Astrocyte (in vitro differentiated cells and primary cell): ENCODE data around the gene CLDN4. TPM values are rescaled to one million over a fixed set of nuclear protein-coding genes. Genes with fewer than 3 reads are reported as not detected.

Experiments
- DNase-seq: peaks from one replicate; pipeline ENCODE4 v3.0.0-alpha.2; 2010; ENCODE audit warnings: low read depth
- FAIRE-seq: peaks from 2 replicates; lab custom pipeline; 2011; peaks lifted over from hg19 to GRCh38; lab: Jason Lieb, UNC
- H2AFZ ChIP-seq: 2 replicates; pipeline ENCODE4 v1.6.0; 2012; ENCODE audit warnings: low read depth, low read length, inconsistent platforms
- H3K27ac ChIP-seq: 2 replicates; pipeline ENCODE4 v1.5.1; 2011; ENCODE audit warnings: low read depth, low read length, inconsistent platforms
- H3K27me3 ChIP-seq: 2 replicates; pipeline ENCODE4 v1.6.0; 2011; ENCODE audit warnings: low read length, inconsistent platforms; ENCODE audit not compliant: insufficient read depth
- H3K36me3 ChIP-seq: 2 replicates; pipeline ENCODE4 v1.5.1; 2011; ENCODE audit warnings: low read length, inconsistent platforms; ENCODE audit not compliant: insufficient read depth
- H3K4me1 ChIP-seq: 2 replicates; pipeline ENCODE4 v1.5.1; 2011; ENCODE audit warnings: low read length, inconsistent platforms; ENCODE audit not compliant: insufficient read depth
- H3K4me2 ChIP-seq: 2 replicates; pipeline ENCODE4 v1.6.0; 2012; ENCODE audit warnings: low read length, inconsistent platforms
- H3K4me3 ChIP-seq: 2 replicates; pipeline ENCODE4 v1.5.1; 2011; ENCODE audit warnings: low read depth, mild to moderate bottlenecking, low read length, inconsistent platforms; ENCODE audit not compliant: insufficient read depth
- H3K79me2 ChIP-seq: 2 replicates; pipeline ENCODE4 v1.6.0; 2012; ENCODE audit warnings: mild to moderate bottlenecking, low read length, inconsistent platforms; ENCODE audit not compliant: insufficient read depth
- H3K9ac ChIP-seq: 2 replicates; pipeline ENCODE4 v1.6.0; 2012; ENCODE audit warnings: mild to moderate bottlenecking, low read length, inconsistent platforms
- H3K9me3 ChIP-seq: 2 replicates; pipeline ENCODE4 v1.5.1; 2012; ENCODE audit warnings: low read depth, mild to moderate bottlenecking, low read length, inconsistent platforms; ENCODE audit not compliant: insufficient read depth
- H4K20me1 ChIP-seq: 2 replicates; pipeline ENCODE4 v1.6.0; 2012; ENCODE audit warnings: low read length, inconsistent platforms; ENCODE audit not compliant: insufficient read depth
- H3K27ac Mint-ChIP-seq: one replicate; pipeline ENCODE4 v1.8.0; 2021; ENCODE audit warnings: mild to moderate bottlenecking, mixed read lengths; ENCODE audit not compliant: unreplicated experiment
- H3K27me3 Mint-ChIP-seq: one replicate; pipeline ENCODE4 v1.8.0; 2021; ENCODE audit warnings: low read depth, mixed read lengths; ENCODE audit not compliant: unreplicated experiment
- H3K36me3 Mint-ChIP-seq: one replicate; pipeline ENCODE4 v1.8.0; 2021; ENCODE audit warnings: low read depth, mixed read lengths; ENCODE audit not compliant: unreplicated experiment
- H3K4me1 Mint-ChIP-seq: one replicate; pipeline ENCODE4 v1.8.0; 2021; ENCODE audit warnings: low read depth, mixed read lengths; ENCODE audit not compliant: unreplicated experiment
- H3K4me3 Mint-ChIP-seq: one replicate; pipeline ENCODE4 v1.8.0; 2021; ENCODE audit warnings: mild to moderate bottlenecking, moderate library complexity, mixed read lengths; ENCODE audit not compliant: unreplicated experiment
- H3K9me3 Mint-ChIP-seq: one replicate; pipeline ENCODE4 v1.8.0; 2021; ENCODE audit warnings: mild to moderate bottlenecking, mixed read lengths; ENCODE audit not compliant: unreplicated experiment
- EZH2 ChIP-seq: IDR thresholded peaks from 2 replicates; pipeline ENCODE4 v1.6.1; 2012; ENCODE audit warnings: mild to moderate bottlenecking, low read length, inconsistent platforms; ENCODE audit not compliant: insufficient read depth
- total RNA-seq: library from RNA; stranded (reverse); gene quantifications from 2 replicates; pipeline ENCODE4 v1.2.1, GENCODE V29; 2021
- TF ChIP-seq, protein P1 (sequence below): IDR thresholded peaks from 2 replicates; pipeline ENCODE4 v1.5.1; 2011; ENCODE audit warnings: low read depth, mild to moderate bottlenecking, inconsistent platforms, low read length, moderate library complexity; ENCODE audit not compliant: insufficient read depth

The CLDN4 gene
- total RNA-seq, 1 donor from 2014 or later = 32.5 TPM

DNA sequence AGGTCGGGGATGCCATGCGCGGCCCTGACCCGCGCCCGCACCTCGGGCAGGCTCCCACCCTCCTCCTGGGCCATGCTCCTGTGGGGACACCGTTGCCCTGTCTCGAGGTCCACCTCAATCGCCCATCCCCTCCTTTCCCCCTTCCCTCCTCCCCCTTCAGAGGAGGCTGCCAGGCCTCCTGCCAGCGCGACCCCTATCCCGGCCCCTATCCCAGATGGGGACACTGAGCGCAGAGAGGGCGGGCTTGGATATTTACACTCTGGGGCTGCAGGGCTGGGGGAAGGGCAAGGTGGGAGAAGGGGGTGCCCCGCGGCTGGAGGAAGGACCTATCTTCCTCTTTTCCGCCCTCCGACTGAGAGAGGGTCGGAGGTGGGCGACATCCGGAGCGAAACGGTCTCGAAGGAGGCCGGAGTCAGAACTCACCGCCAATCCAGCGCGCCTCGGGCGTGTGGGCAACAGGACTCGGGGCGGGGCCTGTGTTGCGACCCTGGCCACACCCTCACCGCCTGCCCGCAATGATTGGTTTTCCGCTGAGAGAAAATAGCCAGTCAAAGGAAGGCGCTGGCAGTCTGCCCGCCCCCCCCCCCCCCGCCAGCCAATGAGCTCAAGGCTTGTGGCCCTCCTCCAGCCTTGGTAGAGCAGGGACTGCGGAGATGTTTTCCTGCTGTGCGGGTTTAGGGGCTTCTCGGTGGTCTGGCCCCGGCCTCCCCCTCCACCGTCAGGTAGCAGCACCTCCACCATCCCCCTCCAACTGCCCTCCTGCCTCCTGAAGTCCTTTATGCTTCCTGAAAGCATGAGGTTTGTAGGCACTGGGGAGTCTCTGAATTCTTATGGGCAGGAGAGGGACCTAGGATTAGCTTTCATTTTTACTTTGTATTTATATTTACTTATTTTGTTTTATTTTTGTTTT is 11.5 kb downstream of the CLDN4 start, which contains the start of gene METTL27:
TSS of gene METTL27 (minus strand) at position 450 of the 910 bp plus-strand sequence. CDS start at position 74, 376 bp downstream.
- Histone ChIP-seq H3K9me3 (no peaks in the 10 kb centered on the region), H2AFZ (peak within 1 kb of the TSS; percentile 97), H3K27ac (peak within 1 kb of the TSS; percentile 73), H3K4me2 (peak within 1 kb of the TSS; percentile 92), H3K36me3 (no peaks in the 10 kb centered on the region), H3K4me3 (peak within 1 kb of the TSS; percentile 71), H3K79me2 (no peaks in the 10 kb centered on the region), H3K9ac (peak within 1 kb of the TSS; percentile 85), H3K27me3 (no peaks in the 10 kb centered on the region), H4K20me1 (no peaks in the 10 kb centered on the region), H3K4me1 (no peaks in the 10 kb centered on the region)
- H3K4me3 Mint-ChIP-seq = peak within 1 kb of the TSS; percentile 85
- no peaks in the 10 kb centered on the region for H3K27me3 Mint-ChIP-seq
- FAIRE-seq (no peak), DNase-seq (peak; percentile 81)
- H3K36me3 Mint-ChIP-seq = no peaks in the 10 kb centered on the region
- TF ChIP-seq, protein P1, sequence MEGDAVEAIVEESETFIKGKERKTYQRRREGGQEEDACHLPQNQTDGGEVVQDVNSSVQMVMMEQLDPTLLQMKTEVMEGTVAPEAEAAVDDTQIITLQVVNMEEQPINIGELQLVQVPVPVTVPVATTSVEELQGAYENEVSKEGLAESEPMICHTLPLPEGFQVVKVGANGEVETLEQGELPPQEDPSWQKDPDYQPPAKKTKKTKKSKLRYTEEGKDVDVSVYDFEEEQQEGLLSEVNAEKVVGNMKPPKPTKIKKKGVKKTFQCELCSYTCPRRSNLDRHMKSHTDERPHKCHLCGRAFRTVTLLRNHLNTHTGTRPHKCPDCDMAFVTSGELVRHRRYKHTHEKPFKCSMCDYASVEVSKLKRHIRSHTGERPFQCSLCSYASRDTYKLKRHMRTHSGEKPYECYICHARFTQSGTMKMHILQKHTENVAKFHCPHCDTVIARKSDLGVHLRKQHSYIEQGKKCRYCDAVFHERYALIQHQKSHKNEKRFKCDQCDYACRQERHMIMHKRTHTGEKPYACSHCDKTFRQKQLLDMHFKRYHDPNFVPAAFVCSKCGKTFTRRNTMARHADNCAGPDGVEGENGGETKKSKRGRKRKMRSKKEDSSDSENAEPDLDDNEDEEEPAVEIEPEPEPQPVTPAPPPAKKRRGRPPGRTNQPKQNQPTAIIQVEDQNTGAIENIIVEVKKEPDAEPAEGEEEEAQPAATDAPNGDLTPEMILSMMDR = no peak
- no peak for TF ChIP-seq EZH2
- H3K9me3 Mint-ChIP-seq = peaks cover 2% of the 10 kb centered on the region
- H3K4me1 Mint-ChIP-seq = peaks cover 17% of the 10 kb centered on the region
- H3K27ac Mint-ChIP-seq = no peak within 1 kb of the TSS

DNA sequence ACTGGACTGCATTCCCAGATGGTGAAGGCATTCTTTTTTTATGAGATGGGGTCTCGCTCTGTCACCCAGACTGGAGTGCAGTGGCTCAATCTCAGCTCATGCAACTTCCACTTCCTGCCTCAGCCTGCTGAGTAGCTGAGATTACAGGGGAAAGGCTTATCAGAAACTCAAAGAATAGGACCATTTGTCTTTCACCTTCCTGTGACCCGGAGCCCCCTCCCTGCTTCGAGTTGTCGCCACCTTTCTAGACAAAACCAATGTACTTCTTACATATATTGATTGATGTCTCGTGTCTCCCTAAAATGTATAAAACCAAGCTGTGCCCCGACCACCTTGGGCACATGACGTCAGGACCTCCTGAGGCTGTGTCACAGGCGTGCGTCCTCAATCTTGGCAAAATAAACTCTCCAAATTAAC is 13.3 kb downstream of the CLDN4 start:
- Histone ChIP-seq H4K20me1 (no peaks in the 10 kb centered on the region), H3K9ac (no peak overlapping the region), H3K4me3 (no peak overlapping the region), H3K27ac (no peak overlapping the region), H3K36me3 (no peaks in the 10 kb centered on the region), H2AFZ (no peak overlapping the region), H3K4me1 (peaks cover 3% of the 10 kb centered on the region), H3K27me3 (no peaks in the 10 kb centered on the region), H3K4me2 (no peak overlapping the region), H3K79me2 (no peaks in the 10 kb centered on the region), H3K9me3 (no peaks in the 10 kb centered on the region)
- peaks cover 2% of the 10 kb centered on the region for H3K9me3 Mint-ChIP-seq
- DNase-seq = no peak
- H3K27me3 Mint-ChIP-seq = no peaks in the 10 kb centered on the region
- no peaks in the 10 kb centered on the region for H3K36me3 Mint-ChIP-seq
- TF ChIP-seq, protein P1 = no peak
- TF ChIP-seq EZH2 = no peak
- H3K4me1 Mint-ChIP-seq = peaks cover 16% of the 10 kb centered on the region
- peak overlapping the region; percentile 1 for H3K4me3 Mint-ChIP-seq
- no peak overlapping the region for H3K27ac Mint-ChIP-seq
- no peak for FAIRE-seq
